Measurements from ENCODE around the gene KLF7.

GRCh38 chr2:207130958-207131521, 34.7 kb downstream of the KLF7 start:
- no peak for TF ChIP-seq CTCF (IDR thresholded peaks at IDR 0.05; ENCODE audit: borderline replicate concordance, extremely low read depth, low read length, poor library complexity, severe bottlenecking)
- no peak for TF ChIP-seq EZH2 (IDR thresholded peaks at IDR 0.05; ENCODE audit: borderline replicate concordance, low read depth, low read length, severe bottlenecking)

All from DND-41 (cell line).